Ovary (tissue), 3 donors: ENCODE measurements around the gene PRCD.
"Not testable (repeated sequence)": the region's sequence is repeated elsewhere in the genome, so short reads cannot be mapped to it uniquely, and the experiment has no call there.

ENCODE experiments used
- EP300 ChIP-seq: sonication (generic); formaldehyde crosslinking; IDR thresholded peaks from one replicate; pipeline ENCODE4 v1.6.1; 2017; ENCODE audit warnings: antibody characterized with exemption
- TF ChIP-seq, protein P1 (sequence below), 3 donors: fragments of 450-650 bp in 2 of 3; fragments of 200-600 bp in 1 of 3; IDR thresholded peaks; one replicate each; pipeline versions ENCODE4 v1.5.1 to v1.8.0; 2016 to 2022; ENCODE audit warnings: antibody characterized with exemption in 3 of 3, mild to moderate bottlenecking in 1 of 3
- donor health status: DM: no; HTN: no; CAD: no.

DNA sequence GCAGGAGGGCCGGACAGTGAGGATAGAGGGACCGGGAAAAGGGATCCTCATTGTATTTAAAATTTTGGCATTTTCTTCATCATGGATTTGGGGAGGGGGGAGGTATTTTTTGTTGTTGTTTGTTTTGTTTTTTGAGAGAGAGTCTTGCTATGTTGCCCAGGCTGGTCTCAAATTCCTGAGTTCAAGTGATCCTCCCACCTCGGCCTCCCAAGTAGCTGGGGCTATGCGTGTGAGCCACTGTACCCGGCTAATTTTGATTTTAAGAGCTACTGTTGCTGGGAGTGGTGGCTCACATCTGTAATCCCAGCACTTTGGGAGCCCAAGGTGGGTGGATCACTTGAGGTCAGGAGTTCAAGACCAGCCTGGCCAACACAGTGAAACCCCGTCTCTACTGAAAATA lies 25.5 kb upstream of the PRCD start:
- TF ChIP-seq, protein P1, sequence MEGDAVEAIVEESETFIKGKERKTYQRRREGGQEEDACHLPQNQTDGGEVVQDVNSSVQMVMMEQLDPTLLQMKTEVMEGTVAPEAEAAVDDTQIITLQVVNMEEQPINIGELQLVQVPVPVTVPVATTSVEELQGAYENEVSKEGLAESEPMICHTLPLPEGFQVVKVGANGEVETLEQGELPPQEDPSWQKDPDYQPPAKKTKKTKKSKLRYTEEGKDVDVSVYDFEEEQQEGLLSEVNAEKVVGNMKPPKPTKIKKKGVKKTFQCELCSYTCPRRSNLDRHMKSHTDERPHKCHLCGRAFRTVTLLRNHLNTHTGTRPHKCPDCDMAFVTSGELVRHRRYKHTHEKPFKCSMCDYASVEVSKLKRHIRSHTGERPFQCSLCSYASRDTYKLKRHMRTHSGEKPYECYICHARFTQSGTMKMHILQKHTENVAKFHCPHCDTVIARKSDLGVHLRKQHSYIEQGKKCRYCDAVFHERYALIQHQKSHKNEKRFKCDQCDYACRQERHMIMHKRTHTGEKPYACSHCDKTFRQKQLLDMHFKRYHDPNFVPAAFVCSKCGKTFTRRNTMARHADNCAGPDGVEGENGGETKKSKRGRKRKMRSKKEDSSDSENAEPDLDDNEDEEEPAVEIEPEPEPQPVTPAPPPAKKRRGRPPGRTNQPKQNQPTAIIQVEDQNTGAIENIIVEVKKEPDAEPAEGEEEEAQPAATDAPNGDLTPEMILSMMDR (IDR thresholded peaks at IDR 0.05): not testable (repeated sequence)
- TF ChIP-seq EP300: not testable (repeated sequence)
